HUES6 (cell line): ENCODE results near the gene VARS1.
A peak's percentile ranks its signal among the peaks of the same experiment; 100 is the strongest.

Experiments
- H3K27ac ChIP-seq: 2 replicates; pipeline ENCODE4 v1.7.0; 2013; ENCODE audit warnings: low read depth, mild to moderate bottlenecking, low read length, inconsistent platforms
- H3K27me3 ChIP-seq: 2 replicates; pipeline ENCODE4 v1.6.1; 2013; ENCODE audit warnings: low read length; ENCODE audit not compliant: control insufficient read depth, insufficient read depth
- H3K36me3 ChIP-seq: 2 replicates; pipeline ENCODE4 v1.6.1; 2013; ENCODE audit warnings: low read length; ENCODE audit not compliant: control insufficient read depth, insufficient read depth
- H3K4me1 ChIP-seq: 2 replicates; pipeline ENCODE4 v1.6.1; 2013; ENCODE audit warnings: low read length; ENCODE audit not compliant: control insufficient read depth, insufficient read depth
- H3K4me3 ChIP-seq: 2 replicates; pipeline ENCODE4 v1.5.1; 2013; ENCODE audit warnings: low read depth, low read length
- H3K9ac ChIP-seq: one replicate; pipeline ENCODE4 v1.6.1; 2013; ENCODE audit warnings: mild to moderate bottlenecking, low read length
- H3K9me3 ChIP-seq: 2 replicates; pipeline ENCODE4 v1.6.1; 2013; ENCODE audit warnings: low read depth, low read length; ENCODE audit not compliant: control insufficient read depth, insufficient read depth

The VARS1 gene

GRCh38 chr6:31765910-31766794 lies 29.4 kb downstream of the VARS1 start:
- Histone ChIP-seq H3K27ac (no peak overlapping the region), H3K4me1 (peaks cover 10% of the 10 kb centered on the region; the same call in 1 of the 2 replicates), H3K36me3 (peaks cover 23% of the 10 kb centered on the region), H3K4me3 (peak overlapping the region; percentile 55), H3K9me3 (no peaks in the 10 kb centered on the region), H3K9ac (peak overlapping the region; percentile 35), H3K27me3 (no peaks in the 10 kb centered on the region)

GRCh38 chr6:31765559-31765909 lies 30.0 kb downstream of the VARS1 start:
- H3K9ac ChIP-seq: no peak overlapping the region

GRCh38 chr6:31764198-31764597 lies 31.4 kb downstream of the VARS1 start:
- H3K9ac ChIP-seq: no peak overlapping the region
- H3K27ac ChIP-seq: no peak overlapping the region
- H3K36me3 ChIP-seq: peaks cover 43% of the 10 kb centered on the region
- H3K4me3 ChIP-seq: no peak overlapping the region
- peaks cover 10% of the 10 kb centered on the region; the same call in 1 of the 2 replicates for H3K4me1 ChIP-seq
- no peaks in the 10 kb centered on the region for H3K9me3 ChIP-seq
- no peaks in the 10 kb centered on the region for H3K27me3 ChIP-seq

More at GRCh38 chr6:31765559-31765909, 30.0 kb downstream of the VARS1 start:
- Histone ChIP-seq H3K27me3 (no peaks in the 10 kb centered on the region), H3K4me1 (peaks cover 10% of the 10 kb centered on the region; the same call in 1 of the 2 replicates), H3K27ac (no peak overlapping the region), H3K36me3 (peaks cover 29% of the 10 kb centered on the region), H3K9me3 (no peaks in the 10 kb centered on the region), H3K4me3 (peak overlapping the region; percentile 55; the same call in 1 of the 2 replicates)

- Histone ChIP-seq H3K36me3 (peaks cover 47% of the 10 kb centered on the region), H3K9me3 (no peaks in the 10 kb centered on the region), H3K4me3 (no peak overlapping the region), H3K9ac (no peak overlapping the region), H3K27ac (no peak overlapping the region), H3K27me3 (no peaks in the 10 kb centered on the region), H3K4me1 (peaks cover 10% of the 10 kb centered on the region; the same call in 1 of the 2 replicates)
These were observed 32.0 kb downstream of the VARS1 start for GRCh38 chr6:31763619-31763940.

GRCh38 chr6:31762878-31763618 lies 32.5 kb downstream of the VARS1 start:
- Histone ChIP-seq H3K9ac (no peak overlapping the region), H3K4me1 (peaks cover 10% of the 10 kb centered on the region; the same call in 1 of the 2 replicates), H3K27ac (no peak overlapping the region), H3K9me3 (no peaks in the 10 kb centered on the region), H3K36me3 (peaks cover 52% of the 10 kb centered on the region), H3K27me3 (no peaks in the 10 kb centered on the region), H3K4me3 (no peak overlapping the region)

GRCh38 chr6:31762356-31762755 lies 33.2 kb downstream of the VARS1 start, which contains the start of gene SAPCD1:
TSS of gene SAPCD1 (plus strand) at chr6:31762656. CDS start at chr6:31763055, 399 bp downstream.
- Histone ChIP-seq H3K9ac (no peak within 1 kb of the TSS), H3K27me3 (no peaks in the 10 kb centered on the region), H3K4me1 (peaks cover 10% of the 10 kb centered on the region; the same call in 1 of the 2 replicates), H3K27ac (no peak within 1 kb of the TSS), H3K36me3 (peaks cover 56% of the 10 kb centered on the region), H3K9me3 (no peaks in the 10 kb centered on the region), H3K4me3 (no peak within 1 kb of the TSS)

- Histone ChIP-seq H3K27me3 (no peaks in the 10 kb centered on the region), H3K4me1 (peaks cover 8% of the 10 kb centered on the region; the same call in 1 of the 2 replicates), H3K9ac (no peak overlapping the region), H3K27ac (no peak overlapping the region), H3K9me3 (no peaks in the 10 kb centered on the region), H3K36me3 (peaks cover 56% of the 10 kb centered on the region), H3K4me3 (no peak overlapping the region)
These were observed 34.2 kb downstream of the VARS1 start for GRCh38 chr6:31761343-31761742.

GRCh38 chr6:31760790-31761189 lies 34.8 kb downstream of the VARS1 start:
- Histone ChIP-seq H3K27ac (no peak overlapping the region), H3K4me1 (peaks cover 4% of the 10 kb centered on the region; the same call in 1 of the 2 replicates), H3K9ac (no peak overlapping the region), H3K4me3 (no peak overlapping the region), H3K27me3 (no peaks in the 10 kb centered on the region), H3K9me3 (no peaks in the 10 kb centered on the region), H3K36me3 (peaks cover 56% of the 10 kb centered on the region)

GRCh38 chr6:31758281-31758680 lies 37.3 kb downstream of the VARS1 start:
- peaks cover 2% of the 10 kb centered on the region; the same call in 1 of the 2 replicates for H3K4me1 ChIP-seq
- H3K27ac ChIP-seq: no peak overlapping the region
- H3K36me3 ChIP-seq: peaks cover 52% of the 10 kb centered on the region
- H3K27me3 ChIP-seq: no peaks in the 10 kb centered on the region
- H3K9ac ChIP-seq: no peak overlapping the region
- H3K4me3 ChIP-seq: no peak overlapping the region
- no peaks in the 10 kb centered on the region for H3K9me3 ChIP-seq

- H3K27me3 ChIP-seq: no peaks in the 10 kb centered on the region
- H3K4me3 ChIP-seq: no peak overlapping the region
- H3K27ac ChIP-seq: no peak overlapping the region
- no peaks in the 10 kb centered on the region for H3K4me1 ChIP-seq
- no peaks in the 10 kb centered on the region for H3K9me3 ChIP-seq
- peaks cover 24% of the 10 kb centered on the region for H3K36me3 ChIP-seq
- H3K9ac ChIP-seq: no peak overlapping the region
These were observed 42.7 kb downstream of the VARS1 start for GRCh38 chr6:31752739-31753319.
